RWPE1 (cell line): ENCODE measurements around the gene PYGO2.

Source experiments
- CTCF ChIA-PET: fragments of 350-600 bp; sonication (Branson Sonifier 250); formaldehyde crosslinking; extraction: SDS; loops from one replicate; lab custom pipeline; 2021; lab: Yijun Ruan, JAX
- POLR2A ChIA-PET: fragments of 400-600 bp; formaldehyde crosslinking; extraction: SDS; loops from one replicate; lab custom pipeline; 2020; ENCODE audit warnings: antibody characterized with exemption; ENCODE audit not compliant: low non-redundant PET; lab: Yijun Ruan, JAX
- DNase-seq: peaks from one replicate; pipeline ENCODE4 v3.0.0; 2012; ENCODE audit warnings: low spot score
- H3K27ac ChIP-seq: fragments of 450-650 bp; 2 replicates; pipeline ENCODE4 v1.5.1; 2017
- CTCF ChIP-seq: fragments of 450-650 bp; conservative IDR thresholded peaks from 2 replicates; pipeline ENCODE4 v1.5.1; 2017; ENCODE audit warnings: low read depth, mild to moderate bottlenecking

Gene PYGO2

GRCh38 chr1:154971341-154971998 is 9.9 kb upstream of the PYGO2 start:
- TF ChIP-seq CTCF: no peak
- CTCF ChIA-PET: interaction anchor here (1.0 to 1.1 kb wide), 2 partner anchors 82 to 90 kb away, joined by 3 read pairs; no protein-coding TSS in a partner anchor
- H3K27ac ChIP-seq: peak overlapping the region; percentile 100
- POLR2A ChIA-PET: interaction anchor here (0.7 to 3.9 kb wide), 5 partner anchors 10 to 30 kb away, joined by 3 to 24 read pairs (median 4); partner anchors contain the start of genes FLAD1, PBXIP1 and PYGO2
- no peak for DNase-seq

DNA sequence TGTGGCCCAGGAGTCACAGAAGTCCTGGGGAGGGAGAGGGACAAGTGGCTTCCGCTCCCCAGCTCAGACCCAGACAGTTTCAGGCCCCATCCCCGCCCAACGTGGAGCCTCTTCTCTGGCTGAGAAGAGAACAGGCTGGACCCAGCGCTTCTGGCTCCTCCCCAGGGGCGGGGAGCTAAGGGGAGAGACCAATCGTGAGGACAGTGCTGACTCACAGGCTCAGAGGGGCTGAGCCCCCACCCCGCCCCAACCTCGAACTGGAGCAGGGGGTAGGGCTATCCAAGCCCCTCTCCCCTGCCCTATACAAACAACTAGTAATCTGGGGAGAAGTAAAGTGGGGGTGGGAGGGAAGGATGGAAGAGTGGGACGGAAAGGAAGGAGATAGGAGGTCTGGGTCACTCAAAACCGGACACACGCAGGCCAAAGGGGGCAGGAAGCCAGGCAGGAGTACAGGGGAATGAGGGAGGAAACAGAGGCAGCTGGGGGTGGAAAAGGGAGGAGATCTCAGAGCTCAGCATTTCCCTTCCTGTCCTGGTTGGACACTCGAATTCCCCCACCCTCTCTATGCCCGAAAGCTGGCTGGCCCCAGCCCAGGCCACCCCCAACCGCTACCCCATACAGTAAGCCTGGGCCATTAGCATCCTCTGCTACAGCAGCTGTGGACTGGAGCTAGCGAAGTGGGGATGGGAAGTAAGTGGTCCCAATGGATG is 9.2 kb upstream of the PYGO2 start, which contains the start of gene SHC1:
Gene SHC1 (minus strand): TSS at position 117 of the 710 bp plus-strand sequence. CDS start 221 bp downstream, outside the sequence.
- DNase-seq: peak; percentile 96
- no peak for TF ChIP-seq CTCF
- CTCF ChIA-PET: interaction anchor here (0.5 to 1.5 kb wide), 5 partner anchors 16 to 121 kb away, joined by 3 to 6 read pairs (median 4); no protein-coding TSS in a partner anchor
- peak within 1 kb of the TSS; percentile 100 for H3K27ac ChIP-seq
- POLR2A ChIA-PET: interaction anchor here (0.5 to 3.9 kb wide), 8 partner anchors 9 to 635 kb away, joined by 3 to 24 read pairs (median 4); partner anchors contain the start of genes FLAD1, PBXIP1 and PYGO2

DNA sequence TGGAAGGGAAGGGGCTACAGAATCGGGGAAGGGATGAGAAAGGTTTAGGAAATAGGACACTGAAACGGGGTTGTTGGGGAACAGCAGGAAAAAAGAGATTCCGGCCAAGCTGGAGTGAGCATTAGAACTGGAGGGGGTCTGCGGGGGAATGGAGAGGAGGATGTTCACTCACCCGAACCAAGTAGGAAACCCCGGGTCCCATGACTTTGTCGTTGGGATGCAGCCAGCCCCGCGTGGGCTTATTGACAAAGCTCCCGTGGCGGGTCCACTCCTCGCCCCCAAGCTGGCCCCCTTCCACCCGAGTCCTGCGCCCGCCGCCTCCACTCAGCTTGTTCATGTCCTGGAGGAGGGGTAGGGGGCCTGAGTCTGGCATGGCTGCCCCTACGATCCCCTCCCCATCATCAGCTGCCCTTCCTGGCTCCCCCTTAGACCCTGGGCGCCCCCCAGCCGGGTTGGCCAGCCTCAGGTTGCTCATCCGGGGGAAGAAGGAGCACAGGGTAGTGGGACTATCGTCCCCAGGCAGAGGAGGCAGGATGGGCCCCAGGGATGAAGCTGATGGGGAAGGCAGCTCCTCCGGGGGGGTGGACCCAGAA is 8.4 kb upstream of the PYGO2 start:
- ChIA-PET POLR2A (interaction anchor here (0.6 to 3.9 kb wide), 3 partner anchors 9 to 16 kb away, joined by 3 to 24 read pairs (median 5); partner anchors contain the start of genes FLAD1 and PYGO2), CTCF (interaction anchor here (0.5 to 1.9 kb wide), 6 partner anchors 16 to 158 kb away, joined by 3 to 11 read pairs (median 4); no protein-coding TSS in a partner anchor)
- peak overlapping the region; percentile 100 for H3K27ac ChIP-seq

DNA sequence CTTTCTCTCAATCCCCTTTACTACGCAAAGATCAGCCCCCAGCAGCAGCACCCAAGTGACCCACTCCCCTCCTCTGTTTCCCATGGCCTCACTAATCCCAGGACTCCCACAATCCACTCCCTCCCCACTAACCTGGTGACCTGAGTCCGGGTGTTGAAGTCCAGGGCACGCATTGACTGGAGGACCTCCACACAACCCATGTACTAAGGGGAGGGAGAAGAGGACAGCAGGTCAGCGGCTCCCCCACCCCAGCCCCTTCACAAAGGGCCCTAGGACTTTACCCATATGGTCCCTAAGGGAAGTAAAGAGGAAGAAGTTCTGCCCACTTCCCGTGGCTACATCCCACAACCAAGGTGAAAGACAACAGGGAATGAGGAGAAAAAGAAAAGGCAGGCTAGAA is 7.7 kb upstream of the PYGO2 start:
- no peak for TF ChIP-seq CTCF
- POLR2A ChIA-PET: interaction anchor here (0.6 to 3.9 kb wide), 2 partner anchors 8 to 13 kb away, joined by 3 to 24 read pairs; partner anchors contain the start of gene PYGO2
- H3K27ac ChIP-seq: peak overlapping the region; percentile 100
- DNase-seq: no peak
- CTCF ChIA-PET: interaction anchor here (0.6 to 1.9 kb wide), 2 partner anchors 49 to 159 kb away, joined by 3 to 11 read pairs; no protein-coding TSS in a partner anchor

More for the DNA sequence above, 8.4 kb upstream of the PYGO2 start:
- no peak for DNase-seq
- TF ChIP-seq CTCF: no peak

- DNase-seq: no peak
- CTCF ChIA-PET: interaction anchor here (1.9 kb wide), 1 partner anchor 49 kb away, joined by 11 read pairs; no protein-coding TSS in a partner anchor
- POLR2A ChIA-PET: interaction anchor here (0.6 kb wide), 1 partner anchor 13 kb away, joined by 3 read pairs; no protein-coding TSS in a partner anchor
- H3K27ac ChIP-seq: peak overlapping the region; percentile 100
- TF ChIP-seq CTCF: no peak
These were observed 7.1 kb upstream of the PYGO2 start for GRCh38 chr1:154968731-154969130.
